GM21526 (cell line): ENCODE results near the gene GPALPP1.
"Not testable (repeated sequence)": the region's sequence is repeated elsewhere in the genome, so short reads cannot be mapped to it uniquely, and the experiment has no call there.

Source experiments
- ATAC-seq: cut with Tn5 transposase; IDR thresholded peaks from one replicate; pipeline ENCODE4 v1.9.1; 2021; ENCODE audit warnings: moderate library complexity; ENCODE audit not compliant: unreplicated experiment, low FRiP score

The GPALPP1 gene

DNA sequence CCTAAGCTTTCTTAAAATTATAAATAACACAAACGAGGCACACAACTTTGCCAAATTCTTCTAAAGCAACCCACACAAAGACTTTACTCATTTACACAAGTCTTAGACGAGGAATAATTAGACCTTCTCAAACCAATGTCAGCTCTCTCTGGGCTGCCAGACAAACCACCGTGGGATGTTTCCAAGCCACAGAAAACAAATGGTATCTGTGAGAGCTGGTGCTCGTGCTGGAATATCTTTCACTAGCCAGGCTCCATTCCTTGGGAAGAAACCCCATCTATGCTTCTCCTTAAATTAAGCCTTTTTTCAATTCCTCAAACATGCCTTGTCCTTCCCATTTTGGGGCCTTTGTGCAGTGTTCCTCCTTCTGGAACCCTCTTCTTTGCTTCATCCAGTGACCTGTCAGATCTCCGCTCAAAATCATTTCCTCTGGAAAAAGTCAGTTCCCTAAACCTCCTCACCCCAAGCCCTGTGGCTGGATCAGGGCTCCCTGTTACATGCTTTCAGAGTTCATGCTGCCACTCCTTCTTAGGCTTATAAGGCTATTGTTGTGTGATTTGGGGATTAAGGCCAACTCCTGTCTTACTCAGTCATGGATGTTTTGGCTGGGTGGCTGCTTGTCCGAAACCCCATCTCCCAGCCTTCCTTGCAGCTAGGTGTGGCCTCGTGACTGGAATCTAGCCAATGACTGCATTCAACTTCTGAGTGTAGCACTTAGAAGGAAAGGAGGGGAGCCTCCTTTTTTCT is 66.7 kb downstream of the GPALPP1 start:
- ATAC-seq = no peak

DNA sequence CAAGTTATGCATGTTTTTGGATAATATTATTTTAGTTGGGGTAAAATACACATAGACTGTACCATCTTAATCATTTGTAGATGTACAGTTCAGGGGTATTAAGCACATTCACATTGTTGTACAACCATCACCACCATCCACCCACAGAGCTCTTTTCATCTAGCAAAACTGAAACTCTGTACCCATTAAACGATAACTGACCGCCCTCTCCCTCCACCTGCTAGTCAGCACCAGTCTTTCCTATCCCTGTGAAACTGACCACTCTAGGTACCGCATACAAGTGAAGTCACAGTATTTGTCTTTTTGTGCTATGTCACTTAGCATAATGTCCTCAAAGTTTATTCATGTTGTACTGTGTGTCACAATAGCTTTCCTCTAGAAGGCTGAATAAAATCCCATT is 70.7 kb downstream of the GPALPP1 start:
- no peak for ATAC-seq

DNA sequence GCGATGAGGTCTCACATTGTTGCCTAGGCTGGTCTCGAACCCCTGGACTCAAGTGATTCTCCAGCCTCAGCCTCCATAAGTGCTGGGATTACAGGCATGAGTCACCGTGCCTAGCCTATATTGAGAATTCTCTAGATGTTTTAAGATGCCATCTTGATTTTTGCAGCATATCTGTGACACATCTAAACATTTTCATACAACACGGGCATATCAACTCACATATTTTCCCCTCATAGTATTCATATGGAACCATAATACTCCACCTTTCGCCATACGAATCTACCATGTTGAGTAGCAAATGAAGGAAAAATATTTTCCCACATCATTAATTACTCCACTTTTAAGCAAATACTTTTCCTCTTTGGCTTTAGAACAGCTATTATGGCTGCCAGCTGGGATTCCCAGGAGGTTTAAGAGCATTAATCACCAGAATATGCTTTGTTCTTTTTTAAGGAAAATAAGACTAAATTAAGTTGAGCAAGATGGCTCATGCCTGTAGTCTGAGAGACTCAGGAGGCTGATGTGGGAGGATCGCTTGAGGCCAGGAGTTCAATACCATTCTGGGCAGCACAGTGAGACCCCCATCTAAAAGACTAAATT is 74.0 kb downstream of the GPALPP1 start:
- ATAC-seq = no peak

- ATAC-seq = not testable (repeated sequence)
These were observed 74.6 kb downstream of the GPALPP1 start for GRCh38 chr13:45063889-45064288.

GRCh38 chr13:45064889-45065288 is 75.6 kb downstream of the GPALPP1 start:
- ATAC-seq = no peak

DNA sequence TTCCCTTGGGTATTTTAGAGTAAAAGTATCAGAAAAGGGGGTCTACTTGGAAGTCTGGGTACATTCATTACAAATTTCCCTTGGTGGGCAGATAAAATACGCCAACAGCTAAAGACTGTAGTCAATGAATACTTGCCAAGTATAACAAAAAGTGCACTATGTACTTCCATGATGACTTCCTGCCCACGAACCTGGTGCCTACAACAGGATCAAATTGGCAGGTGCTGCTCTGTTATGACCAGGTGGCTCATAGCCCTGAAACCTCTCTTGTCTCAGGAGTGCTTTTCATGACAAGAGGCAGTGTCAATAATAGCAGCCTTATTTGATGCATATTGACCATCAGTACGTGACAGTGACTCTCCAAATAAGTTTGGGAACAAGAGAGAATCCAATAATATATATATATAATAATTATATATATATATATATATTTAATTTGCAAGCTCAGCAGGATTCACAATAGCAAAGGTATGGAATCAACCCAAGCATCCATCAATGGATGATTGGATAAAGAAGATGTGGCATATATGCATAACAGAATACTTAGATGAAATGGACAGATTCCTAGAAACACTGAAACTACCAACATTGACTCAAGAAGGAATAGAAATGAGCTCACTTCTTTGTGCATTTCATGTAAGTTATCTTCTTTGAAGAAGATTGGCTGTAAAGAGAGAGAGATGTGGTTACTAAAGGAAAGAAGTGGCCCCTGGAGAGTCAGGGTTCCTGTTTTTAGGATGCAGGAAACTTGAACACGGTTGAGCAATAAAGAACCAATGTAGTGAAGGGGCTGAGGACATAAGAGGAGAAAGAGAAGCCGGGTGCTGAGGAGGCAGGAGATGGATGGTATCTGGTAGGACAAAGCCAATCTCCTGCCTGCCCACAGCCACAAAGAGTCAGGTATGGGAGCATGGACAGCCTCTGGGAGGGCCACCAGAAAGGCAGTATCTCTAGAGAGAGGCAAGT is 79.0 kb downstream of the GPALPP1 start:
- ATAC-seq = no peak

DNA sequence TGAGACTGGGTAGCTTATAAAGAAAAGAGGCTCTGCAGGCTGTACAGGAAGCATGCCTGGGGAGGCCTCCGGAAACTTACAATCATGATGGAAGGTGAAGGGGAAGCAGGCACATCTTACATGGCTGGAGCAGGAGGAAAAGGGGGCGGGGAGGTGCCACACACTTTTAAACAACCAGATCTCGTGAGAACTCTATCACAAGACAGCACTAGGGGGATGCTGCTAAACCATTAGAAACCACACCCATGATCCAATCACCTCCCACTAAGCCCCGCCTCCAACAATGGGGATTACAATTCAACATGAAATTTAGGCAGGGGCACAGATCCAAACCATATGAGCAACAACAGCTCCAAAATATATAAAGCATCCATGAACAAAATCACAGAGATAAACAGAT is 84.5 kb downstream of the GPALPP1 start:
- no peak for ATAC-seq

- no peak for ATAC-seq
These were observed 85.4 kb downstream of the GPALPP1 start for GRCh38 chr13:45074721-45075120.

DNA sequence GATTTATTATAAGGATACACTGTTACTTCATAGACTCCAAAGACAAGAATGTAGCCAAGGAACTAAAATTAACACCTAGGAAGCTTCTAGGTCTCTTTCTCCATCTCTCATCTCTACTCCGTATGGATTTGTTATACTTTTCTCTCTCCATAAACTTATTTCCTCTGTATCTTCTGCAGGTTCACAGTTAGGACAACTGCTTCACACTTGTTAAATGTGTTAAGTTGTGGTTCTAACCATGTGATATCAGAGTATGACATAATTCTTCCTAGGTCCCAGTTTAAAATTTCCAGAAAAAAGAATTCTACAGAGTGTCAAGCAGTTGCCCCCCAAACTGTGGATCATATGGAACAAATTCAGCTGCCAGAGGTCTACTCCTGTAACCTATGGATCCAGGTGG is 88.7 kb downstream of the GPALPP1 start:
- ATAC-seq = no peak
